Body of pancreas (tissue), 4 donors: ENCODE measurements around the gene USP32. TPM values are rescaled to one million over a fixed set of nuclear protein-coding genes. Genes with fewer than 3 reads are reported as not detected.

ENCODE experiments used
- ATAC-seq: fragments of 150-250 bp; one replicate; pipeline ENCODE4 v1.9.1; 2016
- DNase-seq, 4 donors: peaks; one replicate each; pipeline ENCODE4 v3.0.0-alpha.2; 2019
- H3K27ac ChIP-seq, 4 donors: fragments of 200-600 bp; sonication (generic); 1 replicate in 3 of 4; 2 replicates in 1 of 4; pipeline versions ENCODE4 v1.5.1 to v1.6.1; 2016 to 2019; ENCODE audit warnings: mild to moderate bottlenecking in 1 of 4, mixed read lengths in 1 of 4, moderate library complexity in 1 of 4
- H3K27me3 ChIP-seq, 2 donors: fragments of 200-600 bp; sonication (generic); one replicate each; pipeline ENCODE4 v1.6.0; 2016; ENCODE audit warnings: mild to moderate bottlenecking in 1 of 2
- H3K36me3 ChIP-seq, 2 donors: fragments of 200-600 bp; sonication (generic); replicated peaks in 1 of 2; 2 replicates each; pipeline ENCODE4 v1.5.1; 2016; ENCODE audit warnings: low read depth in 2 of 2; ENCODE audit not compliant: insufficient read depth in 1 of 2
- H3K4me1 ChIP-seq: fragments of 200-600 bp; sonication (generic); one replicate; pipeline ENCODE4 v1.6.0; 2016
- H3K4me3 ChIP-seq, 2 donors: fragments of 200-600 bp; sonication (generic); 1 replicate in 1 of 2; 2 replicates in 1 of 2; pipeline ENCODE4 v1.5.1; 2016 to 2019
- H3K9me3 ChIP-seq, 3 donors: fragments of 200-600 bp; sonication (generic); 1 replicate in 2 of 3; 2 replicates in 1 of 3; pipeline ENCODE4 v1.5.1; 2016
- CTCF ChIP-seq, 7 experiments: fragments of 450-650 bp in 4 of 7; fragments of 200-600 bp in 3 of 7; sonication (generic) in 3 of 7; IDR thresholded peaks; one replicate each; pipeline ENCODE4 v1.5.1; 2016 to 2019; ENCODE audit warnings: antibody characterized with exemption in 7 of 7
- POLR2A ChIP-seq, 3 donors: fragments of 450-650 bp; IDR thresholded peaks; one replicate each; pipeline ENCODE4 v1.6.1; 2016; ENCODE audit warnings: antibody characterized with exemption in 3 of 3, mild to moderate bottlenecking in 2 of 3
- WGBS, 2 donors: methylation state at CpG; one replicate each; pipeline ENCODE4 v1.1.5; 2017; 5-methylcytosine and 5-hydroxymethylcytosine counted together
- intact Hi-C: fragments of 100-400 bp; cut with DNase I; formaldehyde crosslinking; loops from one replicate; pipeline ENCODE4 v1.15.1; 2023
- total RNA-seq, 2 donors: library from RNA; depleted of rRNA; stranded (reverse); fragments of >200 nt; gene quantifications; one replicate each; pipeline ENCODE4 v1.1.0, GENCODE V29; 2016

Gene USP32
- total RNA-seq, 2 donors from 2014 or later, result 15.8 to 19.7 TPM

GRCh38 chr17:60356940-60357339, 35.0 kb downstream of the USP32 start:
- no peak overlapping the region for H3K4me3 ChIP-seq
- DNase-seq (peak in 2 of 4 donors; percentile 13 to 18), ATAC-seq (peak; percentile 48)
- no peak overlapping the region for H3K27ac ChIP-seq
- H3K36me3 ChIP-seq, result no peaks in the 10 kb centered on the region
- TF ChIP-seq POLR2A (IDR thresholded peaks at IDR 0.05) (no peak), CTCF (IDR thresholded peaks at IDR 0.05) (no peak)
- intact Hi-C loops, result no loop called here
- H3K4me1 ChIP-seq, result peaks cover 42% of the 10 kb centered on the region
- no peaks in the 10 kb centered on the region for H3K9me3 ChIP-seq
- H3K27me3 ChIP-seq, result no peaks in the 10 kb centered on the region
- 90 to 95% methylated on average over 1 of the region's 1 CpG for WGBS, 2 donors

GRCh38 chr17:60355663-60356594, 36.0 kb downstream of the USP32 start:
- DNase-seq (peak in 2 of 4 donors; percentile 10), ATAC-seq (peak; percentile 45)
- TF ChIP-seq CTCF (IDR thresholded peaks at IDR 0.05) (no peak), POLR2A (IDR thresholded peaks at IDR 0.05) (no peak)
- Histone ChIP-seq H3K27ac (peak overlapping the region in 1 of 4 donors; percentile 18), H3K9me3 (no peaks in the 10 kb centered on the region), H3K27me3 (no peaks in the 10 kb centered on the region), H3K4me1 (peaks cover 37% of the 10 kb centered on the region), H3K4me3 (no peak overlapping the region), H3K36me3 (no peaks in the 10 kb centered on the region)
- 67% methylated on average over 3 to 4 of the region's 4 CpGs for WGBS, 2 donors
- intact Hi-C loops, result no loop called here

GRCh38 chr17:60354223-60354622, 37.7 kb downstream of the USP32 start:
- Histone ChIP-seq H3K4me1 (peaks cover 37% of the 10 kb centered on the region), H3K36me3 (no peaks in the 10 kb centered on the region), H3K27ac (no peak overlapping the region), H3K9me3 (no peaks in the 10 kb centered on the region), H3K27me3 (no peaks in the 10 kb centered on the region), H3K4me3 (no peak overlapping the region)
- DNase-seq (no peak), ATAC-seq (no peak)
- WGBS, 2 donors, result 23 to 37% methylated on average over 1 of the region's 1 CpG
- intact Hi-C loops, result no loop called here
- TF ChIP-seq CTCF (IDR thresholded peaks at IDR 0.05) (no peak), POLR2A (IDR thresholded peaks at IDR 0.05) (no peak)

GRCh38 chr17:60353773-60354172, 38.2 kb downstream of the USP32 start:
- Histone ChIP-seq H3K4me1 (peaks cover 37% of the 10 kb centered on the region), H3K9me3 (no peaks in the 10 kb centered on the region)

More at GRCh38 chr17:60353773-60354172, 38.2 kb downstream of the USP32 start:
- Histone ChIP-seq H3K27ac (no peak overlapping the region), H3K36me3 (no peaks in the 10 kb centered on the region), H3K27me3 (no peaks in the 10 kb centered on the region), H3K4me3 (no peak overlapping the region)
- DNase-seq (no peak), ATAC-seq (no peak)
- intact Hi-C loops, result no loop called here
- TF ChIP-seq CTCF (IDR thresholded peaks at IDR 0.05) (no peak), POLR2A (IDR thresholded peaks at IDR 0.05) (no peak)
- WGBS, 2 donors, result 70 to 73% methylated on average over 4 of the region's 4 CpGs
